GM12878 (cell line): ENCODE measurements around the gene EED. TPM values are rescaled to one million over a fixed set of nuclear protein-coding genes. Genes with fewer than 3 reads are reported as not detected.

Experiments used
- ATAC-seq: fragments of 200-7000 bp; cut with Tn5 transposase; 3 replicates; pipeline ENCODE4 v1.9.1; 2020; ENCODE audit warnings: mild to moderate bottlenecking, moderate library complexity
- BruUV-seq: library from RNA; stranded (reverse); fragments of 400-500 nt; replicated peaks from 2 replicates; lab custom pipeline; 2021; lab: Mats Ljungman, UMichigan
- CTCF ChIA-PET: fragments of 300-600 bp; sonication (Branson Sonifier 250); formaldehyde crosslinking; extraction: SDS; loops from one replicate; lab custom pipeline; 2021; ENCODE audit warnings: inconsistent platforms; lab: Yijun Ruan, JAX
- POLR2A ChIA-PET: fragments of 350-600 bp; formaldehyde crosslinking; extraction: SDS; loops from one replicate; lab custom pipeline; 2021; ENCODE audit warnings: inconsistent platforms; lab: Charles Lee
- RAD21 ChIA-PET: fragments of 300-600 bp; sonication (Branson Sonifier 250); formaldehyde crosslinking; loops from one replicate; lab custom pipeline; 2023; ENCODE audit warnings: antibody characterized with exemption; ENCODE audit not compliant: unreplicated experiment; lab: Charles Lee
- SMC1A ChIA-PET: fragments of 300-600 bp; sonication (Branson Sonifier 250); formaldehyde crosslinking; loops from one replicate; lab custom pipeline; 2023; ENCODE audit not compliant: unreplicated experiment, uncharacterized antibody; lab: Charles Lee
- DNase-seq: peaks from one replicate; pipeline ENCODE4 v3.0.0-alpha.2; 2011; ENCODE audit warnings: low read depth, low spot score
- FAIRE-seq: peaks from 3 replicates; lab custom pipeline; 2011; peaks lifted over from hg19 to GRCh38; lab: Jason Lieb, UNC
- H2AFZ ChIP-seq: 2 replicates; pipeline ENCODE4 v1.6.0; 2011; ENCODE audit warnings: low read depth, low read length, control low read depth; ENCODE audit not compliant: control insufficient read depth
- H3K27ac ChIP-seq: 2 replicates; pipeline ENCODE4 v1.5.1; 2011; ENCODE audit warnings: control low read depth; ENCODE audit not compliant: control insufficient read depth, insufficient read depth
- H3K27me3 ChIP-seq, 2 experiments: replicated peaks in 1 of 2; 2 replicates each; pipeline versions ENCODE4 v1.6.0 to v1.6.1; 2011; ENCODE audit warnings: low read length in 1 of 2; ENCODE audit not compliant: control insufficient read depth in 2 of 2, insufficient read depth in 2 of 2
- H3K36me3 ChIP-seq, 2 experiments: 2 replicates each; pipeline ENCODE4 v1.5.1; 2011; ENCODE audit warnings: low read length in 1 of 2; ENCODE audit not compliant: control insufficient read depth in 2 of 2, insufficient read depth in 2 of 2
- H3K4me1 ChIP-seq: 2 replicates; pipeline ENCODE4 v1.6.1; 2011; ENCODE audit warnings: mild to moderate bottlenecking, low read length, moderate library complexity, mixed read lengths; ENCODE audit not compliant: control insufficient read depth, insufficient read depth
- H3K4me2 ChIP-seq: 2 replicates; pipeline ENCODE4 v1.6.0; 2011; ENCODE audit warnings: control low read depth; ENCODE audit not compliant: control insufficient read depth, insufficient read depth
- H3K4me3 ChIP-seq: fragments of 200-600 bp; sonication (generic); 2 replicates; pipeline ENCODE4 v1.5.1; 2016
- H3K79me2 ChIP-seq: 2 replicates; pipeline ENCODE4 v1.6.0; 2011; ENCODE audit warnings: low read length; ENCODE audit not compliant: control insufficient read depth, insufficient read depth
- H3K9ac ChIP-seq: 2 replicates; pipeline ENCODE4 v1.8.0; 2011; ENCODE audit warnings: low read length, control low read depth, mixed read lengths; ENCODE audit not compliant: control insufficient read depth, insufficient read depth
- H3K9me3 ChIP-seq: replicated peaks from 3 replicates; pipeline ENCODE4 v1.5.1; 2011; ENCODE audit warnings: mild to moderate bottlenecking, low read length; ENCODE audit not compliant: control insufficient read depth, insufficient read depth
- H4K20me1 ChIP-seq: 2 replicates; pipeline ENCODE4 v1.6.0; 2011; ENCODE audit not compliant: control insufficient read depth, insufficient read depth
- CHD1 ChIP-seq: IDR thresholded peaks from 2 replicates; pipeline ENCODE4 v1.6.1; 2012; ENCODE audit warnings: low read depth, low read length, improper control_type of control experiment
- MYC ChIP-seq: IDR thresholded peaks from 2 replicates; pipeline ENCODE4 v1.6.1; 2011; ENCODE audit warnings: mild to moderate bottlenecking, low read length, moderate library complexity, inconsistent platforms; ENCODE audit not compliant: insufficient read depth, insufficient replicate concordance, insufficient read length, severe bottlenecking
- NR2C2 ChIP-seq: IDR thresholded peaks from 2 replicates; pipeline ENCODE4 v1.6.1; 2011; ENCODE audit warnings: borderline replicate concordance, low read depth; ENCODE audit not compliant: control insufficient read depth, insufficient read length
- ZBED1 ChIP-seq: IDR thresholded peaks from 2 replicates; pipeline ENCODE4 v1.6.1; 2016; ENCODE audit warnings: borderline replicate concordance
- ZNF384 ChIP-seq: IDR thresholded peaks from 2 replicates; pipeline ENCODE4 v1.6.1; 2012; ENCODE audit warnings: low read depth, mild to moderate bottlenecking, low read length, improper control_type of control experiment, borderline replicate concordance
- WGBS: methylation state at CpG from one replicate; pipeline ENCODE4 v1.1.6; 2016; ENCODE audit warnings: low lambda C conversion rate; ENCODE audit not compliant: insufficient replicate concordance, insufficient coverage; ENCODE audit errors: missing lambda C conversion rate; 5-methylcytosine and 5-hydroxymethylcytosine counted together
- in situ Hi-C: fragments of 300-500 bp; cut with MboI; formaldehyde crosslinking; loops from 9 replicates; pipeline ENCODE4 v1.14.3; 2018; ENCODE audit warnings: mixed read lengths
- intact Hi-C: fragments of 100-400 bp; cut with micrococcal nuclease; formaldehyde crosslinking; loops from one replicate; pipeline ENCODE4 v1.14.2; 2022; ENCODE audit not compliant: unreplicated experiment
- polyA plus RNA-seq, 11 experiments: library from polyadenylated mRNA; depleted of rRNA in 4 of 11; unstranded in 6 of 11; stranded (reverse) in 5 of 11; fragments of >200 nt; fragmentation: Nextera tagmentation in 4 of 11; fragmentation: Illumina TruSeq in 1 of 11; extraction: Ambion mirVana in 4 of 11; extraction: Trizol in 1 of 11; gene quantifications; 1 replicate in 1 of 11; 2 replicates in 10 of 11; pipeline versions ENCODE4 v1.2.1 to v1.2.3, GENCODE V29; 2011 to 2016; ENCODE audit warnings: inconsistent platforms in 2 of 11, missing spikeins in 2 of 11, low read depth in 1 of 11
- total RNA-seq, 4 experiments: library from RNA; depleted of rRNA in 3 of 4; stranded (reverse); fragments of >200 nt in 3 of 4; fragmentation: Illumina TruSeq in 1 of 4; extraction: Trizol in 1 of 4; gene quantifications; 2 replicates each; pipeline versions ENCODE4 v1.2.1 to v1.2.3, GENCODE V29; 2013 to 2021

Gene EED
- total and polyA plus RNA-seq, 10 of the 15 experiments (the other 5 are each of a cell fraction or from before 2014, with no cell fraction given): 41.5 to 140 (median 72.2) TPM

DNA sequence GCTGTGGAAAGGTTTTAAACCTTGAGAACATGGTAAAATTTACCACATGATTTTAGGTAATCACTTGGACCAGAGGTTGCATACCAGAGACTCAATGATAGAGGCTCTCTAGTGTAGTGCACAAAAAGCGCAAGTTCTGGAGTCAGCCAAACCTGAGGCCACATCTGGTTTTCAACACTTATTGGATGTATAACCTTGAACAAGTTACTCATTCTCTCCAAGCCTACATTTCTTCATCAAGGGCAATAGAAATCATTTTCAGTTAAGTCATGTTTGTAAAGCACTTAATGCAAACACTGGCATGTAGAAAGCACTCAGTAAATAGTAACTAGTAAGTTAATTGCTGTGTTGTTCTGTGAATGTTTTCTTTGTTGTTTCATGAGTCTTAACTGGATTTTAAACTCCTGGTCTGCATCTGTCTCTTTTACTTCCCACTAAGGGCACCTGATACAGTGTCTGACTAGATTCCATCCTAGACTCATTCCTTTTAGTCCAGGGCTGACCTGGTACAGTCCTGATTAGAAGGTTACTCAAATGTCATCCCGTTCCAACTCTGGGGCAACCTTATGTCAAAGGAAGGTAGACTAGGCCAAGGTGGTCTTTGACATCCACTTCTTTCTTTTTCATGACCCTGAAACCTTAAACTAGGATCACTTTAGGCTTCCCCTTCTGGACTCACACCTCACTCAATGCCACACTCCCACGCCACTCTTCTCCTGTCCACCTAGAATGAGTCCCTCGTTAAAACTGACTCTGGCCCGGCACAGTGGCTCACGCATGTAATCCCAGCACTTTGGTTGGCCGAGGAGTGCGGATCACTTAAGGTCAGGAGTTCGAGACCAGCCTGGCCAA is 34.5 kb upstream of the EED start:
- Histone ChIP-seq H3K27me3 (no peaks in the 10 kb centered on the region), H3K36me3 (no peaks in the 10 kb centered on the region), H3K9me3 (no peaks in the 10 kb centered on the region; the same call in 2 of the 3 replicates), H3K4me1 (peaks cover 37% of the 10 kb centered on the region), H3K79me2 (no peaks in the 10 kb centered on the region), H3K27ac (no peak overlapping the region), H3K4me2 (no peak overlapping the region), H3K9ac (no peak overlapping the region), H4K20me1 (no peaks in the 10 kb centered on the region), H2AFZ (no peak overlapping the region), H3K4me3 (no peak overlapping the region)
- over 99% methylated on average over 9 of the region's 9 CpGs for WGBS
- in situ Hi-C loops (no loop called here), intact Hi-C loops (loop anchor here (5.0 to 10.0 kb wide), 2 partner anchors 93 to 355 kb away; partner anchors contain the start of gene CCDC83)
- ChIA-PET CTCF (interaction anchor here (1.1 to 4.1 kb wide), 5 partner anchors 10 to 168 kb away, joined by 3 to 18 read pairs (median 7); no protein-coding TSS in a partner anchor), POLR2A (interaction anchor here (1.1 to 2.1 kb wide), 2 partner anchors 9 to 10 kb away, joined by 4 to 10 read pairs; no protein-coding TSS in a partner anchor), RAD21 (interaction anchor here (0.9 kb wide), 1 partner anchor 9 kb away, joined by 4 read pairs; no protein-coding TSS in a partner anchor), SMC1A (interaction anchor here (0.6 to 2.4 kb wide), 3 partner anchors 16 to 1247 kb away, joined by 3 to 13 read pairs (median 7); partner anchors contain the start of gene PICALM)
- no TSS peak for BruUV-seq
- ATAC-seq: no peak
- no peak for DNase-seq
- no peak for FAIRE-seq
- TF ChIP-seq CHD1 (no peak), MYC (no peak), NR2C2 (no peak), ZNF384 (no peak), ZBED1 (no peak)
